Activated CD8-positive, alpha-beta memory T cell treated with anti-CD3 and anti-CD28 coated beads, Interleukin-2, amount 10 ng/mL, durations not matched to agents 7 days and 5 days (primary cell): ENCODE results near the gene HHAT. TPM values are rescaled to one million over a fixed set of nuclear protein-coding genes. Genes with fewer than 3 reads are reported as not detected.

Experiments
- ATAC-seq: fragments of 150-1000 bp; cut with Tn5 transposase; one replicate; pipeline ENCODE4 v1.10.0; 2021; ENCODE audit warnings: moderate library complexity
- CTCF ChIA-PET: fragments of 350-600 bp; sonication (Branson Sonifier 250); formaldehyde crosslinking; loops from one replicate; lab custom pipeline; 2021; ENCODE audit warnings: antibody characterized with exemption; lab: Charles Lee
- DNase-seq: peaks from one replicate; pipeline ENCODE4 v3.0.0-alpha.2; 2020
- H3K27ac Mint-ChIP-seq: one replicate; pipeline ENCODE4 v1.8.0; 2021; ENCODE audit warnings: mild to moderate bottlenecking, mixed read lengths
- H3K27me3 Mint-ChIP-seq: one replicate; pipeline ENCODE4 v1.8.0; 2021; ENCODE audit warnings: mixed read lengths
- H3K36me3 Mint-ChIP-seq: one replicate; pipeline ENCODE4 v1.8.0; 2021; ENCODE audit warnings: mild to moderate bottlenecking, mixed read lengths
- H3K4me1 Mint-ChIP-seq: one replicate; pipeline ENCODE4 v1.8.0; 2021; ENCODE audit warnings: mixed read lengths
- H3K4me3 Mint-ChIP-seq: one replicate; pipeline ENCODE4 v1.8.0; 2021; ENCODE audit warnings: mild to moderate bottlenecking, moderate library complexity, mixed read lengths
- H3K9me3 Mint-ChIP-seq: one replicate; pipeline ENCODE4 v1.8.0; 2022; ENCODE audit warnings: low read depth, mixed read lengths
- total RNA-seq, 2 experiments: library from RNA; stranded (reverse); gene quantifications; one replicate each; pipeline ENCODE4 v1.2.3, GENCODE V29; 2021

HHAT gene
- total RNA-seq, 2 experiments from 2014 or later: 0.23 to 0.64 TPM

- Mint-ChIP-seq H3K27me3 (no peaks in the 10 kb centered on the region), H3K36me3 (no peaks in the 10 kb centered on the region), H3K4me3 (no peak overlapping the region), H3K4me1 (peaks cover 40% of the 10 kb centered on the region), H3K9me3 (no peaks in the 10 kb centered on the region), H3K27ac (no peak overlapping the region)
- DNase-seq (no peak), ATAC-seq (peak; percentile 35)
- CTCF ChIA-PET: no interaction called here
Measured at GRCh38 chr1:210688512-210689234, 360.0 kb downstream of the HHAT start.

- no peak overlapping the region for H3K27ac Mint-ChIP-seq
- ATAC-seq: no peak
- H3K27me3 Mint-ChIP-seq: no peaks in the 10 kb centered on the region
- CTCF ChIA-PET: no interaction called here
- no peaks in the 10 kb centered on the region for H3K9me3 Mint-ChIP-seq
- DNase-seq: no peak
- H3K36me3 Mint-ChIP-seq: no peaks in the 10 kb centered on the region
- H3K4me3 Mint-ChIP-seq: no peak overlapping the region
- H3K4me1 Mint-ChIP-seq: peaks cover 42% of the 10 kb centered on the region
Measured at GRCh38 chr1:210689826-210690225, 361.1 kb downstream of the HHAT start.

GRCh38 chr1:210690236-210690635, 361.5 kb downstream of the HHAT start:
- H3K27me3 Mint-ChIP-seq: peaks cover 2% of the 10 kb centered on the region
- ATAC-seq (no peak), DNase-seq (no peak)
- no peak overlapping the region for H3K4me3 Mint-ChIP-seq
- CTCF ChIA-PET: no interaction called here
- no peak overlapping the region for H3K27ac Mint-ChIP-seq
- H3K9me3 Mint-ChIP-seq: no peaks in the 10 kb centered on the region
- peaks cover 39% of the 10 kb centered on the region for H3K4me1 Mint-ChIP-seq
- no peaks in the 10 kb centered on the region for H3K36me3 Mint-ChIP-seq

- DNase-seq (no peak), ATAC-seq (no peak)
- no peaks in the 10 kb centered on the region for H3K9me3 Mint-ChIP-seq
- H3K27ac Mint-ChIP-seq: no peak overlapping the region
- H3K27me3 Mint-ChIP-seq: peaks cover 5% of the 10 kb centered on the region
- no peak overlapping the region for H3K4me3 Mint-ChIP-seq
- peaks cover 43% of the 10 kb centered on the region for H3K4me1 Mint-ChIP-seq
- H3K36me3 Mint-ChIP-seq: no peaks in the 10 kb centered on the region
- CTCF ChIA-PET: no interaction called here
Measured at GRCh38 chr1:210691039-210691610, 362.4 kb downstream of the HHAT start.

- no peak overlapping the region for H3K4me3 Mint-ChIP-seq
- peak; percentile 32 for ATAC-seq
Measured at GRCh38 chr1:210692796-210693195, 364.1 kb downstream of the HHAT start.

GRCh38 chr1:210695026-210695425, 366.3 kb downstream of the HHAT start:
- H3K4me1 Mint-ChIP-seq: peaks cover 44% of the 10 kb centered on the region
- H3K4me3 Mint-ChIP-seq: no peak overlapping the region
- CTCF ChIA-PET: no interaction called here
- ATAC-seq: no peak
- no peaks in the 10 kb centered on the region for H3K36me3 Mint-ChIP-seq
- no peaks in the 10 kb centered on the region for H3K9me3 Mint-ChIP-seq
- no peak for DNase-seq
- H3K27me3 Mint-ChIP-seq: peaks cover 20% of the 10 kb centered on the region
- no peak overlapping the region for H3K27ac Mint-ChIP-seq

More at GRCh38 chr1:210692796-210693195, 364.1 kb downstream of the HHAT start:
- H3K4me1 Mint-ChIP-seq: peaks cover 55% of the 10 kb centered on the region
- peak overlapping the region; percentile 49 for H3K27ac Mint-ChIP-seq
- H3K9me3 Mint-ChIP-seq: no peaks in the 10 kb centered on the region
- peak; percentile 57 for DNase-seq
- H3K27me3 Mint-ChIP-seq: peaks cover 5% of the 10 kb centered on the region
- CTCF ChIA-PET: no interaction called here
- no peaks in the 10 kb centered on the region for H3K36me3 Mint-ChIP-seq

- DNase-seq: peak; percentile 82
- Mint-ChIP-seq H3K4me3 (no peak overlapping the region), H3K36me3 (no peaks in the 10 kb centered on the region), H3K27me3 (peaks cover 20% of the 10 kb centered on the region), H3K27ac (peak overlapping the region; percentile 45), H3K9me3 (no peaks in the 10 kb centered on the region), H3K4me1 (peaks cover 41% of the 10 kb centered on the region)
- CTCF ChIA-PET: no interaction called here
- ATAC-seq: peak; percentile 92
Measured at GRCh38 chr1:210696709-210697108, 368.0 kb downstream of the HHAT start.

- DNase-seq: no peak
- Mint-ChIP-seq H3K4me3 (no peak overlapping the region), H3K36me3 (no peaks in the 10 kb centered on the region), H3K27me3 (peaks cover 20% of the 10 kb centered on the region), H3K27ac (peak overlapping the region; percentile 25), H3K4me1 (peaks cover 38% of the 10 kb centered on the region), H3K9me3 (no peaks in the 10 kb centered on the region)
- peak; percentile 7 for ATAC-seq
- CTCF ChIA-PET: no interaction called here
Measured at GRCh38 chr1:210697185-210697584, 368.5 kb downstream of the HHAT start.

- Mint-ChIP-seq H3K9me3 (no peaks in the 10 kb centered on the region), H3K4me1 (peaks cover 23% of the 10 kb centered on the region), H3K27ac (no peak overlapping the region), H3K4me3 (no peak overlapping the region), H3K27me3 (peaks cover 20% of the 10 kb centered on the region), H3K36me3 (no peaks in the 10 kb centered on the region)
- CTCF ChIA-PET: no interaction called here
- ATAC-seq: no peak
- no peak for DNase-seq
Measured at GRCh38 chr1:210698661-210699060, 370.0 kb downstream of the HHAT start.

GRCh38 chr1:210700083-210700482, 371.4 kb downstream of the HHAT start:
- no peak overlapping the region for H3K4me3 Mint-ChIP-seq
- peaks cover 21% of the 10 kb centered on the region for H3K4me1 Mint-ChIP-seq
- no peak for ATAC-seq
- H3K9me3 Mint-ChIP-seq: no peaks in the 10 kb centered on the region
- no peaks in the 10 kb centered on the region for H3K36me3 Mint-ChIP-seq
- CTCF ChIA-PET: no interaction called here
- no peak for DNase-seq
- H3K27me3 Mint-ChIP-seq: peaks cover 19% of the 10 kb centered on the region
- no peak overlapping the region for H3K27ac Mint-ChIP-seq

- no peaks in the 10 kb centered on the region for H3K9me3 Mint-ChIP-seq
- DNase-seq (no peak), ATAC-seq (no peak)
- H3K4me1 Mint-ChIP-seq: peaks cover 21% of the 10 kb centered on the region
- H3K27ac Mint-ChIP-seq: no peak overlapping the region
- CTCF ChIA-PET: no interaction called here
- H3K27me3 Mint-ChIP-seq: peaks cover 15% of the 10 kb centered on the region
- H3K4me3 Mint-ChIP-seq: no peak overlapping the region
- no peaks in the 10 kb centered on the region for H3K36me3 Mint-ChIP-seq
Measured at GRCh38 chr1:210700511-210700910, 371.8 kb downstream of the HHAT start.

GRCh38 chr1:210702506-210702905, 373.8 kb downstream of the HHAT start:
- H3K4me3 Mint-ChIP-seq: no peak overlapping the region
- CTCF ChIA-PET: no interaction called here
- peaks cover 16% of the 10 kb centered on the region for H3K4me1 Mint-ChIP-seq
- H3K9me3 Mint-ChIP-seq: no peaks in the 10 kb centered on the region
- no peaks in the 10 kb centered on the region for H3K36me3 Mint-ChIP-seq
- peaks cover 15% of the 10 kb centered on the region for H3K27me3 Mint-ChIP-seq
- no peak for DNase-seq
- ATAC-seq: no peak
- no peak overlapping the region for H3K27ac Mint-ChIP-seq

- no peaks in the 10 kb centered on the region for H3K36me3 Mint-ChIP-seq
- H3K4me3 Mint-ChIP-seq: no peak overlapping the region
- DNase-seq (no peak), ATAC-seq (no peak)
- H3K27ac Mint-ChIP-seq: no peak overlapping the region
- CTCF ChIA-PET: no interaction called here
- no peaks in the 10 kb centered on the region for H3K9me3 Mint-ChIP-seq
- H3K27me3 Mint-ChIP-seq: peaks cover 9% of the 10 kb centered on the region
- peaks cover 20% of the 10 kb centered on the region for H3K4me1 Mint-ChIP-seq
Measured at GRCh38 chr1:210703593-210703992, 374.9 kb downstream of the HHAT start.

- no peak overlapping the region for H3K27ac Mint-ChIP-seq
- H3K9me3 Mint-ChIP-seq: no peaks in the 10 kb centered on the region
- DNase-seq (no peak), ATAC-seq (no peak)
- CTCF ChIA-PET: no interaction called here
- H3K4me3 Mint-ChIP-seq: no peak overlapping the region
- no peaks in the 10 kb centered on the region for H3K36me3 Mint-ChIP-seq
- no peaks in the 10 kb centered on the region for H3K27me3 Mint-ChIP-seq
- H3K4me1 Mint-ChIP-seq: peaks cover 20% of the 10 kb centered on the region
Measured at GRCh38 chr1:210705086-210705485, 376.4 kb downstream of the HHAT start.
